HepG2 (cell line): ENCODE measurements around the gene PCGF2. TPM values are rescaled to one million over a fixed set of nuclear protein-coding genes. Genes with fewer than 3 reads are reported as not detected.

ENCODE experiments used
- ATF5 ChIP-seq: sonication (generic); formaldehyde crosslinking; IDR thresholded peaks from 2 replicates; pipeline ENCODE4 v1.4.0; 2020; ENCODE audit warnings: mild to moderate bottlenecking, low read depth, missing genetic modification reagents
- CBX1 ChIP-seq: IDR thresholded peaks from one replicate; pipeline ENCODE4 v1.6.1; 2016; ENCODE audit warnings: antibody characterized with exemption, low read depth
- FOXJ3 ChIP-seq: sonication (generic); formaldehyde crosslinking; IDR thresholded peaks from 2 replicates; pipeline ENCODE4 v1.4.0; 2020; ENCODE audit warnings: missing genetic modification reagents, mild to moderate bottlenecking, borderline replicate concordance
- MAZ ChIP-seq, 2 experiments: sonication (generic) in 1 of 2; formaldehyde crosslinking in 1 of 2; IDR thresholded peaks; 2 replicates each; pipeline versions ENCODE4 v1.5.0 to v1.6.1; 2012 to 2020; ENCODE audit warnings: low read depth in 2 of 2, mild to moderate bottlenecking in 2 of 2, borderline replicate concordance in 1 of 2, improper control_type of control experiment in 1 of 2, low read length in 1 of 2, missing genetic modification reagents in 1 of 2, moderate library complexity in 1 of 2
- MEIS1 ChIP-seq: sonication (generic); formaldehyde crosslinking; IDR thresholded peaks from 2 replicates; pipeline ENCODE4 v1.9.0; 2021; ENCODE audit warnings: mild to moderate bottlenecking, missing genetic modification reagents, moderate library complexity, borderline replicate concordance
- NCOA5 ChIP-seq: sonication (generic); formaldehyde crosslinking; IDR thresholded peaks from 2 replicates; pipeline ENCODE4 v1.4.0; 2020; ENCODE audit warnings: missing genetic modification reagents
- NKX3-1 ChIP-seq: sonication (generic); formaldehyde crosslinking; IDR thresholded peaks from 2 replicates; pipeline ENCODE4 v1.5.0; 2020; ENCODE audit warnings: missing genetic modification reagents
- REST ChIP-seq, 2 experiments: IDR thresholded peaks; 2 replicates each; pipeline ENCODE4 v1.6.1; 2011 to 2012; ENCODE audit warnings: low read length in 2 of 2, borderline replicate concordance in 1 of 2, low read depth in 1 of 2, mild to moderate bottlenecking in 1 of 2, moderate library complexity in 1 of 2
- SIN3A ChIP-seq: IDR thresholded peaks from 2 replicates; pipeline ENCODE4 v1.6.1; 2011; ENCODE audit warnings: low read depth, mild to moderate bottlenecking, control low read depth, low read length, borderline replicate concordance
- SRY ChIP-seq: sonication (generic); formaldehyde crosslinking; IDR thresholded peaks from 2 replicates; pipeline ENCODE4 v1.8.0; 2022; ENCODE audit warnings: mild to moderate bottlenecking, missing genetic modification reagents
- ZBTB39 ChIP-seq: sonication (generic); formaldehyde crosslinking; IDR thresholded peaks from 2 replicates; pipeline ENCODE4 v1.5.0; 2020; ENCODE audit warnings: missing genetic modification reagents
- ZFAT ChIP-seq: sonication (generic); formaldehyde crosslinking; conservative IDR thresholded peaks from 2 replicates; pipeline ENCODE4 v1.8.1; 2023; ENCODE audit warnings: missing genetic modification reagents, inconsistent platforms
- ZNF292 ChIP-seq: sonication (generic); formaldehyde crosslinking; IDR thresholded peaks from 2 replicates; pipeline ENCODE4 v1.8.1; 2022; ENCODE audit warnings: mild to moderate bottlenecking, low read depth, missing genetic modification reagents, borderline replicate concordance
- polyA plus RNA-seq, 8 experiments: library from polyadenylated mRNA; depleted of rRNA in 3 of 8; stranded (reverse) in 7 of 8; unstranded in 1 of 8; fragments of >200 nt; fragmentation: Illumina TruSeq in 4 of 8; extraction: Trizol in 4 of 8; gene quantifications; 2 replicates each; pipeline versions ENCODE4 v1.2.1 to v1.2.3, GENCODE V29; 2011 to 2016; ENCODE audit warnings: low read depth in 4 of 8, missing spikeins in 1 of 8, mixed read lengths in 1 of 8; ENCODE audit not compliant: insufficient read depth in 1 of 8
- total RNA-seq, 5 experiments: library from RNA; depleted of rRNA; stranded (reverse); fragments of >200 nt; fragmentation: Illumina TruSeq; extraction: Trizol; gene quantifications; 2 replicates each; pipeline ENCODE4 v1.2.3, GENCODE V29; 2016; ENCODE audit warnings: low read depth in 1 of 5
- TF ChIP-seq, protein P1 (sequence below): sonication (generic); formaldehyde crosslinking; IDR thresholded peaks from 2 replicates; pipeline ENCODE4 v1.4.0; 2020; ENCODE audit warnings: missing genetic modification reagents
- TF ChIP-seq, protein P2 (sequence below): fragments of 450-650 bp; IDR thresholded peaks from 2 replicates; pipeline ENCODE4 v1.6.1; 2017; ENCODE audit warnings: mild to moderate bottlenecking

Gene PCGF2
- total and polyA plus RNA-seq, 2 of the 13 experiments (the other 11 are each of a cell fraction or from before 2014, with no cell fraction given), result 11.6 to 29.4 TPM

DNA sequence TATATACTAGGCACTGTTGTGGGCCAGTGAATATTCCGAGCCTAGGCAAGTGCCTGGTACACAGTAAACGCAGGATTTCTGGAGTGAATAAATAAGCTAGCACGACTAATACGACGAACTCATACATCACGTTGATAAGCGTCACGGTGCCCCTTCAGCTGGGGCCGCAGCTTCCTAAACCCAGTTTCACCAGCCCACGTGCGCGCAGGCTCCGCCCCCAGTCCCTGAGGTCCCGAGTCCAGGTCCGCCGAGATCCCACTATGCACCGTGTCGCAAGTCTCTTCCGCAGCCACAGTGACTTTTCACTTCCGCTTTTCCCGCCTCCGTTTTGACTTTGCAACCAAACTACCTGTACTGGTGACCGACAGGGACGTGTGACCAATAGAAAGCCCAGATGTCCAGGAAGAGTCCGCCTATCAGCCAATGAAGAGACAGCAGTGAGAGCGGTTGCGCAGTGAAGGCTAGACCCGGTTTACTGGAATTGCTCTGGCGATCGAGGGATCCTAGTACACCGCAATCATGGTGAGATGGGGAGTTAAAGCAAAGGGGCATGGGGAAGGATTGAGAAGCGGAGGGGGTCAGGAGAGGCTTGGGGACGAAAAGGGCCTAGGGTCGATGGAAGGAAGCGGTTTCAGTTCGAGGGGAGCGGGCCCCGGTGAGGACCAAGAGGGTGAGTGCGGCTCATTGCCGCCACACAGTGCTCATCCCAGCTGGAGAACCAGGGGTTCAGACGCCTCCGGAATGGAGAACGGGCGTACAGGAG lies 4.4 kb upstream of the PCGF2 start, which contains the start of gene PSMB3 (continued):
- TF ChIP-seq ZBTB39, result no peak
- peak; percentile 98 for TF ChIP-seq SIN3A
- no peak for TF ChIP-seq ZFAT
- TF ChIP-seq ATF5 (CRISPR knock-in tag), result no peak; the same call in 1 of the 2 replicates
- peak; percentile 66; the same call in 1 of the 2 replicates for TF ChIP-seq MEIS1 (CRISPR knock-in tag)
- TF ChIP-seq, protein P1, sequence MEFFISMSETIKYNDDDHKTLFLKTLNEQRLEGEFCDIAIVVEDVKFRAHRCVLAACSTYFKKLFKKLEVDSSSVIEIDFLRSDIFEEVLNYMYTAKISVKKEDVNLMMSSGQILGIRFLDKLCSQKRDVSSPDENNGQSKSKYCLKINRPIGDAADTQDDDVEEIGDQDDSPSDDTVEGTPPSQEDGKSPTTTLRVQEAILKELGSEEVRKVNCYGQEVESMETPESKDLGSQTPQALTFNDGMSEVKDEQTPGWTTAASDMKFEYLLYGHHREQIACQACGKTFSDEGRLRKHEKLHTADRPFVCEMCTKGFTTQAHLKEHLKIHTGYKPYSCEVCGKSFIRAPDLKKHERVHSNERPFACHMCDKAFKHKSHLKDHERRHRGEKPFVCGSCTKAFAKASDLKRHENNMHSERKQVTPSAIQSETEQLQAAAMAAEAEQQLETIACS (CRISPR knock-in tag), result no peak; the same call in 1 of the 2 replicates
- TF ChIP-seq CBX1, result peak; percentile 54
- TF ChIP-seq REST (IDR thresholded peaks at IDR 0.05; ENCODE audit: borderline replicate concordance in 1 of 2, low read depth in 1 of 2, low read length in 2 of 2), result peak in 1 of 2 experiments; percentile 71; a peak in 1 of 4 replicates
- peak; percentile 70; the same call in 1 of the 2 replicates for TF ChIP-seq FOXJ3 (CRISPR knock-in tag)
- no peak for TF ChIP-seq MAZ (IDR thresholded peaks at IDR 0.05; ENCODE audit: borderline replicate concordance, low read depth, low read length)
- TF ChIP-seq MAZ (CRISPR knock-in tag; IDR thresholded peaks at IDR 0.05; ENCODE audit: low read depth), result peak; percentile 69
- TF ChIP-seq NCOA5 (CRISPR knock-in tag), result no peak
- peak; percentile 72; the same call in 1 of the 2 replicates for TF ChIP-seq NKX3-1 (CRISPR knock-in tag)
- peak; percentile 26 for TF ChIP-seq SRY (CRISPR knock-in tag)
- TF ChIP-seq ZNF292 (CRISPR knock-in tag), result no peak
- TF ChIP-seq, protein P2, sequence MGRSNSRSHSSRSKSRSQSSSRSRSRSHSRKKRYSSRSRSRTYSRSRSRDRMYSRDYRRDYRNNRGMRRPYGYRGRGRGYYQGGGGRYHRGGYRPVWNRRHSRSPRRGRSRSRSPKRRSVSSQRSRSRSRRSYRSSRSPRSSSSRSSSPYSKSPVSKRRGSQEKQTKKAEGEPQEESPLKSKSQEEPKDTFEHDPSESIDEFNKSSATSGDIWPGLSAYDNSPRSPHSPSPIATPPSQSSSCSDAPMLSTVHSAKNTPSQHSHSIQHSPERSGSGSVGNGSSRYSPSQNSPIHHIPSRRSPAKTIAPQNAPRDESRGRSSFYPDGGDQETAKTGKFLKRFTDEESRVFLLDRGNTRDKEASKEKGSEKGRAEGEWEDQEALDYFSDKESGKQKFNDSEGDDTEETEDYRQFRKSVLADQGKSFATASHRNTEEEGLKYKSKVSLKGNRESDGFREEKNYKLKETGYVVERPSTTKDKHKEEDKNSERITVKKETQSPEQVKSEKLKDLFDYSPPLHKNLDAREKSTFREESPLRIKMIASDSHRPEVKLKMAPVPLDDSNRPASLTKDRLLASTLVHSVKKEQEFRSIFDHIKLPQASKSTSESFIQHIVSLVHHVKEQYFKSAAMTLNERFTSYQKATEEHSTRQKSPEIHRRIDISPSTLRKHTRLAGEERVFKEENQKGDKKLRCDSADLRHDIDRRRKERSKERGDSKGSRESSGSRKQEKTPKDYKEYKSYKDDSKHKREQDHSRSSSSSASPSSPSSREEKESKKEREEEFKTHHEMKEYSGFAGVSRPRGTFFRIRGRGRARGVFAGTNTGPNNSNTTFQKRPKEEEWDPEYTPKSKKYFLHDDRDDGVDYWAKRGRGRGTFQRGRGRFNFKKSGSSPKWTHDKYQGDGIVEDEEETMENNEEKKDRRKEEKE, result no peak
